GOT3 (cell line): ENCODE data around the gene MYBPH.

Experiments used
- DNase-seq: peaks from one replicate; lab custom pipeline; 2025; ENCODE audit warnings: mixed read lengths; lab: John Stamatoyannopoulos, UW

MYBPH gene

DNA sequence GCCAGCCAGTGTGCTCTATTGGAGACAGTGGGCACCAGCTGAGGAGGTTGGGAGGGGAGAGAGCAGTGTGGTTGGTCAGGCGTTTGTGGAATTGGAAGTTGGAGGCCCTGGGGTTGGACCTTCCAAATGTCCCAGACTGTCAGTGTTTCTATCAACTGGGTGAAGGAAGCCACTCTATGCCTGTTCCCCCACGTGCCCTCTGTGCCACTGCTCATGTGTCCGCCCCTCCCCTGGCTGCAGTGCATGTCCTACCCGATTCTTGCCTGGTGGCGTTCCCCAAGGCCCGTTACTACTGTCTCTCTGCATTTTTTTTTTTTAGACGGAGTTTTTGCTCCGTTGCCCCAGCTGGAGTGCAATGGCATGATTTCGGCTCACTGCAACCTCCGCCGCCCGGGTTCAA lies 27.0 kb downstream of the MYBPH start:
- DNase-seq: no peak

- DNase-seq: no peak
Measured at GRCh38 chr1:203148127-203148526, 27.5 kb downstream of the MYBPH start.

DNA sequence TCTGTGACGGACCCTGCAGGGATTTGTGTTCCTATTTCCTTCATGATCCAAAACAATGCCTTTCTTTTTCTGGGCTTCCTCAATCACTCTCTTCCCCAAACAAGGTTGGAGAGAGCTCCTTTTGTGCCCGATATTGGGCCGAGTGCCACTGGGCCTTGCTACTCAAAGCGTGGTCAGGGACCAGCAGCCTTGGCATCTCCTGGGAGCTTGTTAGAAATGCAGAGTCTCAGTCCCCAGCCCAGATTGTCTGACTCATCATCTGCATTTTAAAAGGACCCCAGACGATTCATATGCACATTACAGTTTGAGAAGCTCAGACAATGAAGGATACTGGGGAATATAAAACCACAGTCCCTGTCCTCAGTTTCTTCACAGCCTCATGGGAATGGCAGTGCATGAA lies 28.2 kb downstream of the MYBPH start:
- DNase-seq: no peak

DNA sequence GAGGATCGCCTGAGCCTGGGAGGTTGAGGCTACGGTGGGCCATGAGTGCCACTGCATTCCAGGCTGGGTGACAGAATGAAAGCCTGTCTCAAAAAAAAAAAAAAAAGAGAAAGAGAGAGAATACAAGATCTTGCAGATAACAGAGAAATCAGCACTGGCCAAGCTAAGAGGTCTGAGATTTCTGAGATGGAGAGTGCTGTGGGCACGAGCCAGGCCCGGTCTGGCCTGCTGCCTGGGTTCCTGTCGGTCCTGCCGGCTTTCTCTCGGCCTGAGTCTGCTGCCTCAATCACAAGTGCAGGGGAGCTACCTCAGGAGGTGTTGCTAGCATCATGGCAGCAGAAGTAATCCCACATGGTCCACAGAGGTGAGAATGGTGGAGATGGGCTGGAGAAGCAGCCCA lies 29.1 kb downstream of the MYBPH start:
- DNase-seq: no peak

DNA sequence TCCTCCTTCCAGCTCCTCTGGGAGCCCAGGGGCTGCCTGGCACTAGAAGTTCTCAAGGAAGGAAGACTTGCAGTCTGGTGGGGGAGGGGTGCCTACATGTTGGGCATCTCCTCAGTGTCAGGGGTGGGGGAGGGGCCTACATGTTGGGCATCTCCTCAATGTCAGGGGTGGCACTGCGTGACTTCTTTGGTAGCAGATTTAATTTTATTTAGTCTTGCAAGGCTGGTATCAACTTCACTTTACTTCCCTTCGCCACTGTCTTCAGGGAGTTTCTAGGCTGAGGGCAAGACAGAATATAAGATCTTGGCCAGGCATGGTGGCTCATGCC lies 29.6 kb downstream of the MYBPH start:
- DNase-seq: no peak

DNA sequence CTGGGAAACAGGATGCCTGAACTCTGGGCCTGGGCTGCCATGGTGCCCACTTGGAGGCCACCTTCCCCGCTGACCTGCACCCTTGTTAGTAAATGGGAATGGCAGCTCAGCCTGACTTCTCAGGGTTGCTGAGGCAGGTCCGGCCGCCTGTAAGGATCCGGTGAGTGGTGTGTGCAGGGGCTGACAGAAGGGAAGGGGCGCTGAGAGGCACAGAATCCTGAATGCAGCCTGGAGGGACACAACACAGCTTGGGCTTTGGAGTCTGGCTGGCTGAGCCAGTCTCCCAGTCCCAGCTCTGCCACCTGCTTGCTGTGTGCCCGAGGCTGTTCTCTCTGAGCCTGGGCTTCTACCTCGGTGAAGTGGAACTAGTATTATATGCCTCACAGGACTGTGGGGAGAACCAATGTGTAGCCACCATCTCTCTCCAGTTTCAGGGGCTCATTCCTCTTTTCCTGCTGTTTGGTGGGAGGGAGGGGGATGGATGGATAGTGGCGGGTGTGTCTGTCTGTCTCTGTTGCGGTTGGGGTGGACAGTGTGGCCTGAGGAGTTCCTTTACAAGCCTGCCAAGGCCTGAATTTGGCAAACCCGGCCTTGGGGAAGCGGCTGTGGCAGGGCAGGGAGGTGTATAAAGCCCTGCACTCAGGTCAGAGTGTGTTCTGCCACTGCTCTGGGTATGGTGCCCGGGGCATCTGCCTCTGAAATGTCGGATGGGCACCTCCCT lies 30.1 kb downstream of the MYBPH start:
- DNase-seq: no peak

- DNase-seq: no peak
Measured at GRCh38 chr1:203144661-203145060, 31.0 kb downstream of the MYBPH start.

DNA sequence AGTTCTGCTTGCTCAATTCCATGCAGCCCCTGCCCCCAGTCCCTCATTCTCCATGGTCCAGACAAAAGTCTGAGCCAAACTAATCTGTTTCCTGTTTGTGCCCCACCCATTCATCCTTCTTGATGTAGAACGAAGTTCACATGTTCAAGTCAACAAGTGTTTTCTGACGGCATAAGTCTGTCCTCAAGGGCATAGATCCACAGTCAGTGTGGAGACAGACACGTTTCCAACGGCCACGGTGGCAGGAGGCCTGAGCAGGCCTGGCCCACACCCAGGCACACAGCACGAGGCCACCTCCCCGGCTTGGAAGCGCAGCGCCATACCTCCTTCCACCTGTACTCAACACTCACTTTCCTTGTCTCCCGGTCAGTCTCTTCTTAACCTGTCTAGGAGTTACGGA lies 32.0 kb downstream of the MYBPH start:
- no peak for DNase-seq

DNA sequence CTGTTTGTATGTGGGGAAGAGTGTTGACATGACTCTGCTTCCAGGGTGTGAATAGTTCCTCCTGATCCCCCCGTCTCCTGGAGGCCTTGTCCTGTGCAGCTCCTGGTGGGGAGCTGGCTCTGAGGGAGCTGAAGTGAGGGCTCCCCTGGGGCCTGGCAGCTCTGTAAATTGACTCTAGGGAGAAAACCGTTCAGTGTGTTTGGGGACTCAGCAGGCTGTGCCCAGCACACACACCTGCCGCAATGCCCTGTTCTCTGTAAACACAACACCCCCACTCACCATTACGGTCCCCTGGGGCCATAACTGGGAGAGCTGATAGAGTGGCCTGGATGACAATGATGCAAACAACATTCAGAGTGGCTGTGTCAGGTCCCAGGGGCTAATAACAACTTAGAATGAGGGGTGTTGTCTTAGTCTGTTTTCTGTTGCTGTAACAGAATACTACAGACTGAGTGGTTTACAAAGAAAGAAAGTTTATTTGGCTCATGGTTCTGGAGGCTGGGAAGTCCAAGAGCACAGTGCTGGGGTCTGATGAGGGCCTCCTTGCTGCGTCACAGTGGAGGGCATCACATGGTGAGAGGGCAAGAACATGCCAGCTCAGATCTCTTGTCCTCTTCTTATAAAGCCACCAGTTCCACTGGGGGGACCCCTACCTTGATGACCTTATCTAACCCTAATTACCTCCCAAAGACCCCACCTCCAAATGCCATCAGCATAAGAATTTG lies 32.8 kb downstream of the MYBPH start:
- no peak for DNase-seq

- DNase-seq: no peak
Measured at GRCh38 chr1:203142124-203142523, 33.5 kb downstream of the MYBPH start.

DNA sequence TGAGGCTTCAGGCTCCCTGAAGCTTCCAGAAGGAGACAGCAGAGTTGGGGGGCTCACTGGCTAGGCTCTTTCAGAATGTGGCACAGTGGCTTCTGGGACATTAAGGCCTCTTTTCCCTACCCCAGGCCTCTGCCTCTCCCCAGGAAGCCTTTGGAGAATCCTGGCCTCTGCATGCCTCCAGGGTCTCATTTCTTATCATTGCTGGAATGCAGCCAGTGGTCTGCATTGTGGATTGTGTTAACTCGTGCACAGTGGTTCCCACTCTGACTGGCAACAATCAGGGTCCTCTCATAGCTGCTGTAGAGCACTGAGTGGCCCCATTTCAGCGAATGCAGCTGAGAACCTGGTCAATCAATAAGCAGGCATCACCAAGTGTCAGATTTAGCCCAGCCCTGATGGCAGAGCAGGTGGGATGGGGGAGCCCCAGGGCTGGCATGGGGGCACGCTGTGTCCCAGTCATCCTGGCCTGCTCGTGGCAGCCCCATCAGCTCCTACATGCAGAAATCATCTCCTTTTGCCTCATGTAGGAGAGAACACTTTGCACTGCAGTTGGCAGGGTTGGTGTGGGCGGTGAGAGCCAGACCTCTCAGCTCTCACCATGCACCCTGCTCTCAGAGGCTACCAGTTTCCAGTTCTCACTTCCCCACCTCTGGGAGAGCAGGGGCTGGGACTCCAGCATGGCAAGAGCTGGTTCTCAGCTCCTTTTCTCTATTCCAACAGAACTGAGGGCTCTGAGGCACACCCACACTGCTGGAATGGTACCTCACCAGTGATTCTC lies 34.7 kb downstream of the MYBPH start:
- no peak for DNase-seq

GRCh38 chr1:203139976-203140475 lies 35.6 kb downstream of the MYBPH start:
- no peak for DNase-seq

- no peak for DNase-seq
Measured at GRCh38 chr1:203138066-203138465, 37.6 kb downstream of the MYBPH start.

GRCh38 chr1:203137324-203137723 lies 38.3 kb downstream of the MYBPH start:
- DNase-seq: no peak

GRCh38 chr1:203136409-203137042 lies 39.1 kb downstream of the MYBPH start:
- no peak for DNase-seq

- no peak for DNase-seq
Measured at GRCh38 chr1:203135636-203136305, 39.9 kb downstream of the MYBPH start.

DNA sequence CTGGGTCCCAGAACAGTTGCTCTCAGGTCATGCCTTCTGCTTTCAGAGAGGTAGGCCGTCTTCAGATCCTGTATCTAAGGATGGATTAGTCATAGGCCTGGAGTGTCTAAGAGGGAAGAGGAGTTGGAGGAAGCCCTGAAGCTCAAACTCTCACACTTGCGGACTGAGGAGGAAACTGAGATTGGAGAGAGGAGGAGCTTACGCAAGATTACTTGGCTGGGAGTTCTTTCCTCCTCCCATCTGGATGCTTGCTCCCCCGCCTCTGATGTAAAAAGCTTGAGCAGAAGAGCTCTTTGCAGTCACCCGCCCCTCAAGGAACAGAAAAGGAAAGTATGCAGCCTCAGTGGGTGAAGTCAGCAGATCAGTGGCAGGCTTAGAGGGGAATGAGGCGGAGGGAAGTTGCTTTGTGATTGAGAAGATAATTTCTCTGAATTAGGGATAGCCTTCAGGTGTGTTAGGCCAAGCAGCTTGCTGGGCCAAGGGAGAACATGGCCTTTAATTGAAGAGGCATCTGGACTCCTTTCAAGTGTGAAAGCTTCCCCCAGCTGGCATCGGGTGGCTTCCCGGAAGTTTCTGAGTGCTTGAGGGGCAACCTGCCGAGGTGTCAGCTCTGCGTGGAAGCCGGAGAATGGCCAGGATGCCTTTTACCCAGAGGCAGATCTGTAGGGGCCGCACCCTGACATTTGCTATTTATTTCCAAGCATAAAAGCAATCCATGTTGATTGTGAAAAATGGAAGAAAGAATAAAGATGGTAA lies 41.5 kb downstream of the MYBPH start:
- DNase-seq: no peak

DNA sequence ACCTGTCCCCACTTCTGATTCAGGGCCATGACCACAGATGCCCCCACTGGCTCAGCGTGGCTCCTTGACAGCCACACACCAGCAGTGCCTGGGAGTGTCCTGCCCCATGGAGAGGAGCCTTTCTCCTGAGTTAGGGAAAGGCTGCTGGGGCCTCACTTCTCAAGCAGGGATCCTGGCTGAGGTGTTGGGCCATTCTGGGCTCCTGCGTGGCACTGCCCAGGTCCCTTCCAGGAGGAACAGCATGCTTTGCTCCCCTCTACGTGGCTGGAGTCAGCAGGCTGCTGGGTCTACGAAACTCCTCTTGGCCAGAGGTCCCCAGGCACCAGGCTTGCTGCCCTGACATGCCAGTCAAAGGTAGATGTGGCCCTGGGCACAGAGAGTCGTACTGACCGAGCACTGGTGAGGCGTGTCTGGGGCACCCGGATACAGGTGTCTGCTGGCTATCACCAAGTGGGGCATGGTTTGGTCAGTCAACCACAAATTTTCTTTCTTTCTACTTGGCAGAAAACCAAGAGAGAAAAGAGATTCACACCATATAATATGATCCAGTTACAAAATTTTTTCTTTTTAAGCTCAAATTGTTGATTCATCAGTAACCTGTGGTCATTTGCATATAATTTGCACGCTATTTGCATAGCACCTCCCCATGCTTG lies 44.0 kb downstream of the MYBPH start:
- no peak for DNase-seq

- DNase-seq: no peak
Measured at GRCh38 chr1:203130358-203130985, 45.2 kb downstream of the MYBPH start.
